Choroid plexus epithelial cell (primary cell): ENCODE measurements around the gene UGT1A10.
"Not testable (repeated sequence)": the region's sequence is repeated elsewhere in the genome, so short reads cannot be mapped to it uniquely, and the experiment has no call there.

Experiments
- DNase-seq: peaks from one replicate; pipeline ENCODE4 v3.0.0-alpha.2; 2010; ENCODE audit warnings: low read depth
- H3K4me3 ChIP-seq: 2 replicates; pipeline ENCODE4 v1.5.1; 2011; ENCODE audit warnings: low read depth, mild to moderate bottlenecking, control low read depth, low read length, moderate library complexity
- TF ChIP-seq, protein P1 (sequence below): conservative IDR thresholded peaks from 2 replicates; pipeline ENCODE4 v1.5.1; 2011; ENCODE audit warnings: low read depth, mild to moderate bottlenecking, control low read depth, inconsistent platforms, low read length, moderate library complexity

The UGT1A10 gene

DNA sequence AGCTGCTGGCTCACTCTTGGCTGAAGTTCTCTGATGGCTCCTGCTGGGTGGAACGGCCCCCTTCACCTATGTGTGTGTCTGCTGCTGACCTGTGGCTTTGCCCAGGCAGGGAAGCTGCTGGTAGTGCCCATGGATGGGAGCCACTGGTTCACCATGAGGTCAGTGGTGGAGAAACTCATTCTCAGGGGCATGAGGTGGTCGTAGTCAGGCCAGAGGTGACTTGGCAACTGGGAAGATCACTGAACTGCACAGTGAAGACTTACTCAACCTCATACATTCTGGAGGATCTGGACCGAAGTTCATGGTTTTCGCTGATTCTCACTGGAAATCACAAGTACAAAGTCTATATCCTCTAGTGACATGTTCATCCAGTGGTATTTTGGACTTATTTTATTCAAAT lies 32.7 kb upstream of the UGT1A10 start:
- DNase-seq: no peak
- TF ChIP-seq, protein P1, sequence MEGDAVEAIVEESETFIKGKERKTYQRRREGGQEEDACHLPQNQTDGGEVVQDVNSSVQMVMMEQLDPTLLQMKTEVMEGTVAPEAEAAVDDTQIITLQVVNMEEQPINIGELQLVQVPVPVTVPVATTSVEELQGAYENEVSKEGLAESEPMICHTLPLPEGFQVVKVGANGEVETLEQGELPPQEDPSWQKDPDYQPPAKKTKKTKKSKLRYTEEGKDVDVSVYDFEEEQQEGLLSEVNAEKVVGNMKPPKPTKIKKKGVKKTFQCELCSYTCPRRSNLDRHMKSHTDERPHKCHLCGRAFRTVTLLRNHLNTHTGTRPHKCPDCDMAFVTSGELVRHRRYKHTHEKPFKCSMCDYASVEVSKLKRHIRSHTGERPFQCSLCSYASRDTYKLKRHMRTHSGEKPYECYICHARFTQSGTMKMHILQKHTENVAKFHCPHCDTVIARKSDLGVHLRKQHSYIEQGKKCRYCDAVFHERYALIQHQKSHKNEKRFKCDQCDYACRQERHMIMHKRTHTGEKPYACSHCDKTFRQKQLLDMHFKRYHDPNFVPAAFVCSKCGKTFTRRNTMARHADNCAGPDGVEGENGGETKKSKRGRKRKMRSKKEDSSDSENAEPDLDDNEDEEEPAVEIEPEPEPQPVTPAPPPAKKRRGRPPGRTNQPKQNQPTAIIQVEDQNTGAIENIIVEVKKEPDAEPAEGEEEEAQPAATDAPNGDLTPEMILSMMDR: no peak
- H3K4me3 ChIP-seq: no peak overlapping the region

DNA sequence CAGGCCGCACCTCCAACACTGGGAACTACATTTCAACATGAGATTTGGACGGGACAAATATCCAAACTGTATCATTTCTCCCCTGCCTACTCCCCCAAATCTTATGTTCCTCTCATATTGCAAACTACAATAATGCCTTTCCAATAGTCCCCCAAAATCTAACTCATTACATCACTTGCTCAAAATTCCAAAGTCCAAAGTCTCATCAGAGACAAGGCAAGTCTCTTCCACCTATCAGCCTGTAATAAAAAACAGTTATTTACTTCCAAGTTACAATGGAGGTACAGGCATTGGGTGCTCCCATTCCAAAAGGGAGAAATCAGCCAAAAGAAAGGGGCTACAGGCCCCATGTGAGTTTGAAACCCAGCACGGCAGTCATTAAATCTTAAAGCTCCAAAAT lies 31.4 kb upstream of the UGT1A10 start:
- DNase-seq: no peak
- no peak overlapping the region for H3K4me3 ChIP-seq
- TF ChIP-seq, protein P1: no peak

DNA sequence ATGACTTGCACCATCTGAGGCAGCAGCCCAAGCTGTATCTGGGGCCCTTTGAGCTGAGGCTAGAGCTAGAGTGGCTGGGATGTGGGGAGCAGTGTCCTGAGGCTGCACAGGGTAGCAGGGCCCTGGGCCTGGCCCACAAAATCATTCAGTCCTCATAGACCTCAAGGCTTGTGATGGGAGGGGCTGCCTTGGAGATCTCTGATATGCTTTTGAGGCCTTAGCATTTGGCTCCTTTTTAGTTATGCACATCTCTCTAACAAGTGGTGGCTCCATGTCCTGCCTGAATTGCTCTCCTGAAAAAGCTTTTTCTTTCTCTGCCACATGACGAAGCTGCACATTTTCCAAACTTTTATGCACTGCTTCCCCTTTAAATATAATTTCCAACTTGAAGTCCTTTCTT lies 30.6 kb upstream of the UGT1A10 start:
- TF ChIP-seq, protein P1: no peak
- DNase-seq: no peak
- no peak overlapping the region for H3K4me3 ChIP-seq

DNA sequence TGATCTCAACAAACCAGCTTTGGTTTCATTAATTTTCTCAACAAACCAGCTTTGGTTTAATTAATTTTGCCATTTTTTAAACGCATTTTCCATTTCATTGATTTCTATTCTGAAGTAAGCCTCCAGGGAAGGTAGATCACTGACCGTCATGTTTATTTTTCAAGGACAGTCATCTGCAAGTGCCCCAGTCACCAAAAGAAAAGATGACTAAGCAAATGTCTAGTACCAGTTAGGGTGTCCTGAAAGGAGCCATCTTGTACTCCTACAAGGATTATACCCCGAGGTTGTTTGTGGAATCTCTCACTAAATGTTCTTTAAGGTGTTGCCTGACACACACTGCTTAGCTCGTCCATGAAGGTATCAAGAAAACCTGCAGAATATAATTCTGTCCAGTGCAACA lies 25.0 kb upstream of the UGT1A10 start:
- TF ChIP-seq, protein P1: no peak
- H3K4me3 ChIP-seq: no peak overlapping the region
- no peak for DNase-seq

DNA sequence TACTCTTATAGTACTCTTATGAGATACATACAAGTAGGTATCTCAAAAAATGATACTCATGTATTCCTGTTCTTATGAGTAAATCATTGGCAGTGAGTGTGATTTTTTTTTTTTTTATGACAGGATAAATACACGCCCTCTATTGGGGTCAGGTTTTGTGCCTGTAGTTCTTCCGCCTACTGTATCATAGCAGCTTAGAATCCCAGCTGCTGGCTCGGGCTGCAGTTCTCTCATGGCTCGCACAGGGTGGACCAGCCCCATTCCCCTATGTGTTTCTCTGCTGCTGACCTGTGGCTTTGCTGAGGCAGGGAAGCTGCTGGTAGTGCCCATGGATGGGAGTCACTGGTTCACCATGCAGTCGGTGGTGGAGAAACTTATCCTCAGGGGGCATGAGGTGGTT lies 18.8 kb upstream of the UGT1A10 start, which contains the start of gene UGT1A8:
UGT1A8 (plus strand) TSS at position 158 of the 400 bp plus-strand sequence; CDS start at position 233, 75 bp downstream.
- not testable (repeated sequence) for H3K4me3 ChIP-seq, DNase-seq

DNA sequence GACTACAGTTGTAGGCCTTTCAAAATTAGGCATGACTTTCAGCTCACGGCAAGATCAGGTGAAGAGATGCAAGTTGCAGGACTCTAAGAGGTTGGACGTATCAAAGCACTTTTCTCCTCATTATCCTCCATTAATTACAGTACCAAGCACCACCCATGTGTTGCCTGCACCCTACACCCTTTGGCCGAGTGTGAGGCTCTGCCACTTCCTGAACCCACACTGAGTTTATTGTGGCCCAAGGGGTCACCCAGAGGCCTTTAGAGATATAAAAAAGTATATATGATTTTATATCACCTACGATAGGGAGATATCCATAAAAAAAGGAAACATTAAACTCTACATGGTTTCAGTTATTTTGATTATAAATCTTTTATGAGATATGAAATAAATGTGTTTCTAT lies 16.0 kb upstream of the UGT1A10 start:
- no peak for DNase-seq
- TF ChIP-seq, protein P1: no peak
- H3K4me3 ChIP-seq: no peak overlapping the region

DNA sequence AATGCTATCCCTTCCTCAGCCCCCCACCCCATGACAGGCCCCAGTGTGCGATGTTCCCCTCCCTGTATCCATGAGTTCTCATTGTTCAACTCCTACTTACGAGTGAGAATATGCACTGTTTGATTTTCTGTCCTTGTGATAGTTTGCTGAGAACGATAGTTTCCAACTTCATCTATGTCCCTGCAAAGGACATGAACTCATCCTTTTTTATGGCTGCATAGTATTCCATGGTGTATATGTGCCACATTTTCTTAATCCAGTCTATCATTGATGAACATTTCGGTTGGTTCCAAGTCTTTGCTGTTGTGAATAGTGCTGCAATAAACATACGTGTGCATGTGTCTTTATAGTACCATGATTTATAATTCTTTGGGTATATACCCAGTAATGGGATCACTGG lies 14.4 kb upstream of the UGT1A10 start:
- H3K4me3 ChIP-seq, DNase-seq: not testable (repeated sequence)

DNA sequence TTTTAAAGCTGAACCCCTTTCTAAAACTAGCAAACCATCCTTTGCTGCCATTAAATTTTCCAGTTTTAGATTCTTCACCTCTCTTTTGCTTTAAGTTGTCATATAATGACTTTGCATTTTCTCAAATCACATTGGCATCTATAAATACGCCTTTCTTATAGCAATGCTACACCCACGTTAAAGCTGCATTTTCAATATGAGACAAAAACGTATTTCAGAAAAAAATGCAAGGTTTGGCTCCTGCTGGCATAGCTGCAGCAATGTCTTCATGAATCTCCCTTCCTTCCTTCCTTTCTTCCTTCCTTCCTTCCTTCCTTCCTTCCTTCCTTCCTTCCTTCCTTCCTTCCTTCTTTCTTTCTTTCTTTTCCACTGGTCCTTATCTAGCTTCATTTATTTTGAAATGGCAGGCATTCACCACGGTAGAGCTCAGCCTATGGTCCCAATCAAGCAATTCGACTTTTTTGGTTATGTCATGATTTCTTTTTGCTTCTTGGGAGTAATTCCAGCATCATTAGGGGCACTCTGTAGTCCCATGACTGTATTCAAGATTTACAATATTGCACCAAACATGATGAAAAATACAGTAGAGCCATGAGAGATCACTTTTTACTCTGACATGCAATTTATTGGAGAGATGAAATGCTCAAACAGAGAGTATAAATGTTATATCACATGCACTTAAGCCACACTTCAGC lies 8.8 kb upstream of the UGT1A10 start:
- TF ChIP-seq, protein P1: no peak
- H3K4me3 ChIP-seq: no peak overlapping the region
- DNase-seq: no peak
